ENCODE results near the gene CNTN6.

CNTN6 gene

GRCh38 chr3:1172644-1173043 lies 79.8 kb downstream of the CNTN6 start:
- no peak for DNase-seq (ENCODE audit: low read depth in 2 of 2)

DNA sequence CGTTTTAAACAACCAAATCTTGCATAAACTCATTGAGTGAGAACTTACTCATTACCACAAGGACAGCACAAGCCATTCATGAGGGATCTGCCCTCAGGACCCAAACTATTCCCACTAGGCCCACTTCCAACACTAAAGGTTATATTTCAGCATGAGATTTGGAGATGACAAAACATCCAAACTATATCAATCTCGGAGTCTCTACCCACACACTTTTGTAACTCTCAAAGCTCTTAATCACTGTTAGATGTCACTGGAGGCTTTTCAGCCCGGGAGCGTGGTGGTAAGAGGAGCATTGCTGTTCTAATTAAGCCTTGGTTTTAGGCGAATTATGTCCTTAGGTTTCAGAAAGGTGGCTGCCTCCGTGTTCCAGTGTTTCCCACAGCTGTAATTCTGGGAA lies 86.3 kb downstream of the CNTN6 start:
- DNase-seq (ENCODE audit: low read depth in 2 of 2): no peak

- no peak for DNase-seq (ENCODE audit: low read depth in 2 of 2)
These were observed 90.7 kb downstream of the CNTN6 start for GRCh38 chr3:1183320-1184048.

GRCh38 chr3:1190569-1190968 lies 97.7 kb downstream of the CNTN6 start:
- DNase-seq (ENCODE audit: low read depth in 2 of 2): no peak

DNA sequence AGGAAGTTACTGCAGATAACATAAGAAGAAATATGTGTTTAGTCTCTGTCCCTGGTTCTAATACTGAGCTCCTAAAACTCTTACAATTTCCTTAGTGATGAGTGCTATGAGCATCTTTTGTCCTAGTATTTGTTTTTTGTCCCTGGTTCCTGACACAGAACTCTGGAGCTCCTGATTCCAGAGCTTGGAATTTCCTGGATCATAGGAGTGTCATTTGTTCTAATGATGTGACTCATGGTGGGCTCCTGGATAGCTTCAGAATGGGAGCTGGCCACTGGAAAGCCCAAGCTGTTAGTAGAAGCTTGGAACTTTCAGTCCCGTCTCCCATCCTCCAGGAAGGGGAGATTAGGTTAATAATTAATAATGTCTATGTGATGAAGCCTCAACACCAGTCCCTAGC lies 98.2 kb downstream of the CNTN6 start:
- DNase-seq (ENCODE audit: low read depth in 2 of 2): no peak

GRCh38 chr3:1195947-1196346 lies 103.1 kb downstream of the CNTN6 start:
- no peak for DNase-seq (ENCODE audit: low read depth in 2 of 2)

GRCh38 chr3:1197051-1197450 lies 104.2 kb downstream of the CNTN6 start:
- DNase-seq (ENCODE audit: low read depth in 2 of 2): no peak

GRCh38 chr3:1200371-1200770 lies 107.5 kb downstream of the CNTN6 start:
- DNase-seq (ENCODE audit: low read depth in 2 of 2): no peak

GRCh38 chr3:1207904-1208303 lies 115.1 kb downstream of the CNTN6 start:
- DNase-seq (ENCODE audit: low read depth in 2 of 2): no peak

GRCh38 chr3:1214933-1215332 lies 122.1 kb downstream of the CNTN6 start:
- DNase-seq (ENCODE audit: low read depth in 2 of 2): no peak

DNA sequence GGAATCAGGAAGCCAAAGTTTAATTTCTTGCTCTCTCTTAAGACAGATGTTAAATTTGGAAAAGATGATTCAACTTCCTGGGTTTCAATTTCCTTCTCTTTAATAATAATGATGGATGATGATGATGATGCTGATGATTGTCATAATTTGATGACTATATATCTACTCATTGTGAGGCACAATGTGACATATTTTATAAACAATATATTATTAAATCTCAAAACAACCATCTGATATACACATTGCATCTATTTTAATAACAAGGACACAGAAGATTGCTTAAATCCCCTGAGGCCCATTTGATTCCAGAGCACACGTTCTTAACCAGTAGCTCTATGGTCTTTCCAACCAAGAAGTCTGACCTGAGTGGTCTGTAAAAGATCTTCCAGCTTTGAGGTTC lies 124.0 kb downstream of the CNTN6 start:
- DNase-seq (ENCODE audit: low read depth in 2 of 2): no peak

- DNase-seq (ENCODE audit: low read depth in 2 of 2): no peak
These were observed 134.3 kb downstream of the CNTN6 start for GRCh38 chr3:1227111-1227510.

DNA sequence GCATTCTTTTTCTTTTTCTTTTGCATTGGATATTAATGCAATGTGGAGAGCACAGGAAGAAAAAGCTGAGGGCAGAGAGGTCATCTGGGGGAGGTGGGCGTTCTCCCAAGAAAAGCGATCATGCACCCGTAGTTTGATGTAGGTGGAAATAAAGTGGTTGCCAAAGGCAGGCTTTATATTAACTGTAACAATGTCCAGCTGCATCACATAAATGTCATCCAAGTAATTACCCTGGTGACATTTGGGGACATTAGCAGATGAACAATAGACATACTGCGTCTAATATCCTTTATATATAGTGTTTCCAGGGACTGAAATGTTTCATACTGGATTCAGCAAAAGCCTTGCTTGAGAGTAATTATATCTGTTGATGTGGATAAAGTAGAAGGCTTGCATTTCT lies 135.5 kb downstream of the CNTN6 start:
- no peak for DNase-seq (ENCODE audit: low read depth in 2 of 2)

- no peak for DNase-seq (ENCODE audit: low read depth in 2 of 2)
These were observed 138.1 kb downstream of the CNTN6 start for GRCh38 chr3:1230920-1231319.

DNA sequence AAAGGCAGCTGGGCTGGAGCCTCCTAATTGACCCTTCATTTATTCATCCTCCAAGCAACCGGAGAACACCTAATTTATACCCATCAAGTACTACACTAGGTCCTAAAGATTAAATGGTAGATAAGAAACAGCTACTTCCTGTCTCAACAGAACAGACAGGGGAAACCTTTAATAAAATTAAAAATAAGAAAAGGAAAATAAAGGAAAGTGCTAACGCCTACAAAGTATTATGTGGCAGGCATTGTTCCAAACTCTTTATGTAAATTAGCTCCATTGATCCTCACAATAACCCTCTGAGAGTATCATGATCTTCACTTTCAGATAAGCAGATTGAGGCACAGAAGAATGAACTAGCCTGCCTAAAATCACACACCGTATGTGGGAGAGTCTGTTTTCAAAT lies 139.5 kb downstream of the CNTN6 start:
- DNase-seq (ENCODE audit: low read depth in 2 of 2): no peak

GRCh38 chr3:1235526-1236120 lies 142.8 kb downstream of the CNTN6 start:
- DNase-seq (ENCODE audit: low read depth in 2 of 2): no peak

DNA sequence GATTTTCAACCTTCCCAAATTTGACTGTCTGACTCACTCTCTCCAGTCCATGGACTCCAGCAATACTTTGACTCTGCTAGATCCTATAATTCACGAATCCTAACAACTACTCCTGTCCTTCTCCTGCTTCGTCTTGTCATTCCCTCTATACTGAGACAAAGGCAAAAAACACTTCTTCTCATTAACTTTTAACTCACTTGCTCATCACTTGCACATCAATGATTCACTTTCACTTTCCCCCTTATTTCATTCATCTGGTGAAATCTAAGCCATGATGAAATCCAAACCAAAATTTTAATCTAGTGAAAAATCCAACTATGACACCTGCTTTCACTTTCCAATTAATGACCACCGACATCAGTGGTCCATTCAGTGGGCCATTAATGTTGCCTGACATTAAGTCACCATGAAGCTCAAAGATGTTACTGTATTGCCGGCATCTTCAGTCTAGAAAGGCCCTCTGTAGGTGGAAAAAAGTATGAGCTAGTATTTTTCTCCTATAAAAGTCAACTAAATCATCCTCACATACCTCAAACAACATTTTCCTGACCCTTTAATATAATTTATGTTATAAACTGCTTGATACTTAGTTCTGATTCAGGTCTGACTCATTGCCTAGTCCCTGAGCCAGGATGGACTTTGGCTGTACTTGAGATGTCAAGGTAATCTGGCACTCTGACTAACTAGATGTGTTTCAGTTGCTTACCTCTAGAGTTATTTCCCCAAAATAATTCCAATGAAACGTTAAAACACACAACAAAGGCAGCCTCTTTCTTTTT lies 158.6 kb downstream of the CNTN6 start:
- no peak for DNase-seq (ENCODE audit: low read depth in 2 of 2)

- no peak for DNase-seq (ENCODE audit: low read depth in 2 of 2)
These were observed 159.2 kb downstream of the CNTN6 start for GRCh38 chr3:1252061-1252430.

DNA sequence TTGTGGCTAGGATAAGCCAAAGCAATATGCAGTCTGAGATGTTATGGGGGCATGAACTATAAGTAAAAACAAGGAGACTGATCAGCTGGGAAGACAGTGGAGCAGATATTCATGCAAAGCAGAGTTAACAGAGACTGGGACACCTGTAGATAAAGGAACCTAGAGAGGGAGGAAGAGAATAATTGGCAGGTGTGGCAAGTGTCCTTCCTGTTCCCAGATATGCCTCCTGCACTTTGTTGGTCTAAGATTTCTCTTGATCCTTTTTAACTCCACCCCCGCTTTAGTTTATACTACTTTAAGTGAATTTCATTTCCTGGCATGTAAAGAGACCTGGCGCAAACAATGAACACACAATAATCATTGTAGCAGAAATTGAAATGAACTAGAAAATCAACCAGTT lies 169.4 kb downstream of the CNTN6 start:
- no peak for DNase-seq (ENCODE audit: low read depth in 2 of 2)

- no peak for DNase-seq (ENCODE audit: low read depth in 2 of 2)
These were observed 170.3 kb downstream of the CNTN6 start for GRCh38 chr3:1263121-1263520.

DNA sequence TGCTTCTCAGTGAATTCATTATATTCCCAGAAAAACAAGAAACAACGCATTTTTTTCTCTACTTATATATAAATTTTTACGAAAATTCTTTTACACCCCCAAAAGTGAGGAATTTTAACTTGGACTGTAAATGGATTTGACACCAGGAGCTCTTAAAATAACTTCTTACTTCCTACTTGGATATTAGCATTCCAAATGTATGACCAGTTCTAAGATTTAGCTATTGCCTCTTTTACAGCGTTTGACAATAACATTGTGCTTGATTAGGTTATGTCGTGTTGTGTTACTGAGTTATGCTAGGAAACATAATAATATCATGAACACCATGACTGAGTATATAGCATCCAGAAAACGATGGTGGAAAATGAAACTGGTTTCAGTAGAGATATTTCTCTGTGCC lies 177.0 kb downstream of the CNTN6 start:
- no peak for DNase-seq (ENCODE audit: low read depth in 2 of 2)

DNA sequence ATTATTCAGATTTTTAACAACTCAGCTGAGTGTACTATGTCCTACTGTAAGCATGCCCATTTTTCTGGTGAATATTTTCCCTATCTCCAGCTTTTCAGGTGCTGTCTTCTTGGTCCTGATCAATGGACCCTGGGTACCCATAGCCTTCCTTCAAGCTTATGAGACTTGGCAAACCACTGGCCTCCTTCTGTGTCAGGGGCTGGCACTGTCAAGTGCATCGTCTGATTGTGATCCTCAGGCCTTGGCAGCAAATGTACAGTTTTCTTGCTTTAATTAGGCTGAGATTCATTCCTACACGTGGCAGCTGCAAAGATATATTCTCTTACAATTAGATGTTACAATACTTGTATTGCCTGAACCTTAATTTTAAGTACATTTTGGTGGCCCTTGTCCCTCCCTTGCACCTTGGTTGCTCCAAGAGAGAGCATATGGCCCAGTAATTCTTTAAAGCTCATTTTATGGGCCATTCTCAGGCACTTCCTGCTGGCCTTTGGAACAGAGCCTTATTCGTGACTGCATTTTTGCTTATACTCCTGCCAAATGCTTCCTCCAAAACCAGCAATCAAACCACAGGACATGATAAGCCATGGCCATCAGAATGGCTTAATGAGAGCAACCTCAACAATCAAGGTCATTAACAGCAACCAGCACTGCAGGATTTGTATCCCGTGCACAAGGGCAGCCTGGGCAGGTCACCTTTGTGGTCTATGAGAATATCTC lies 179.9 kb downstream of the CNTN6 start:
- DNase-seq (ENCODE audit: low read depth in 2 of 2): no peak
